ENCODE results near the gene WDR72.

GRCh38 chr15:53791581-53791980, 32.1 kb upstream of the WDR72 start:
- no peak for TF ChIP-seq POLR2AphosphoS5 (IDR thresholded peaks at IDR 0.05)
- TF ChIP-seq POLR2A (IDR thresholded peaks at IDR 0.05), result no peak
- no peak for TF ChIP-seq CTCF (IDR thresholded peaks at IDR 0.05)

All from gastroesophageal sphincter (tissue), 3 donors.